GM23248 (cell line): ENCODE results near the gene BCKDK.

Experiments
- EZH2 ChIP-seq: fragments of 200-600 bp; sonication (generic); IDR thresholded peaks from 2 replicates; pipeline ENCODE4 v1.6.1; 2018; ENCODE audit warnings: antibody characterized with exemption, mild to moderate bottlenecking; ENCODE audit not compliant: insufficient read depth, poor library complexity, severe bottlenecking
- EZH2phosphoT487 ChIP-seq: fragments of 200-600 bp; sonication (generic); IDR thresholded peaks from 2 replicates; pipeline ENCODE4 v1.6.1; 2018; ENCODE audit warnings: antibody characterized with exemption, moderate library complexity, mild to moderate bottlenecking, low read depth; ENCODE audit not compliant: insufficient read depth

DNA sequence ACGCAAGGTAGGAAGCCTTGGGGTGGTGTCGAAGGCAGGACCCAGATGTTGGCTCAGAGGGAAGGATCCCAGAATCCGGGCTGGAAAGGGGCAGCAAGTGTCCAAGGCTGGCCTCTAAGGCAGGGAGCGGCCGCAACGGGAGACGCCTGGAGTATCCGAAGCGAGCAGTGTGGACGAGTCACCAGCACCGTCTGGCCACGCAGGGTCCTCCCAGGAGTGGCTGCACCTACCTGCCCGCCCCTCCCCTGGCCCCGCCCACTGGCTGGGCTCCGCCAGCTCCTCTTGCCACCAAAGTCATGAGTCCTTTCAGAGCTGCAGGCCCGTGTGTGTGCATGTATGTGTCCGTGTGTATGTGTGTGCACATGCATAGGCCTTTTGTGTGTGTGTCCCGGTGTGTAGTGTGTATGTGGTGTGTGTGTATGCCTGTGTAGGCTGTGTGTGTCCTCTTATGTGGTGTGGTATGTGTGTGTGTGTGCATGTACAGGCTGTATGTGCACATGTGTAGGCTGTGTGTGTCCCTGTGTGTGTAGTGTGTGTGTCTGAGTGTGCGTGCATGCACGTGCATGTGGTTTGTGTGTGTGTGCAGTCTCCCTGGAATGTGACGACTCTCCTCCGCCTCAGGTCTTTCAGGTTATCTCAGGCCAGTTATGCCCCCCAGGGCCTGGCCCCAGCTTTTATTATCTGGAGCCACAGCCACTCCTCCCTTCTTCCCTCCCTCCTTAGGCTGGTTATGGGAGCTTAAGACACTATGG, 27.5 kb downstream of the BCKDK start, which contains the start of gene PRSS8:
- TF ChIP-seq EZH2: no peak
- TF ChIP-seq EZH2phosphoT487: no peak
